Stimulated activated CD4-positive, alpha-beta T cell treated with anti-CD3 and anti-CD28 coated beads, Interleukin-4, amount 100 ng/mL, for 4 hours (primary cell): ENCODE measurements around the gene ADORA3.

Source experiments
- DNase-seq, 2 experiments: peaks; one replicate each; pipeline ENCODE4 v3.0.0-alpha.2; 2020

ADORA3 gene

GRCh38 chr1:111474106-111474505, 29.3 kb downstream of the ADORA3 start:
- DNase-seq, result no peak

DNA sequence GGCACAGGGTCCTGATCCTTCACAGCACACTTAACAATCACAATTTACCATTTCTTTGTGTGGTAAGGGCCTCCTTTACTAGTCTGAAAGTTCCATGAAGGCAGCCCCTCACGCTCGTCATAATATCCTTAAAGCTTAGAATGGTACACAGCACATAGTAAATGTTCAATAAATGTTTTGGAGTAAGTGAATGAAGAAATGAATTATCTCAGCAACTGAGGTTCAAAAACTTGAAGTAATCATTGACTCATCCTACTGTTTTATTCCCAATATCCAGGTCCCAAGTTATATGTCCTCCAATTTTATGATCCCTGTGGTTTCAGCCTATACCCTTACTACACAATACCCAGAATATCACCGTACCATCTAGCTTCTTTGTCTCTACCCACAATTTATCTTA, 31.9 kb downstream of the ADORA3 start:
- no peak for DNase-seq

- DNase-seq, result peak; percentile 25 to 73
These were observed 32.4 kb downstream of the ADORA3 start for GRCh38 chr1:111471012-111471411.

DNA sequence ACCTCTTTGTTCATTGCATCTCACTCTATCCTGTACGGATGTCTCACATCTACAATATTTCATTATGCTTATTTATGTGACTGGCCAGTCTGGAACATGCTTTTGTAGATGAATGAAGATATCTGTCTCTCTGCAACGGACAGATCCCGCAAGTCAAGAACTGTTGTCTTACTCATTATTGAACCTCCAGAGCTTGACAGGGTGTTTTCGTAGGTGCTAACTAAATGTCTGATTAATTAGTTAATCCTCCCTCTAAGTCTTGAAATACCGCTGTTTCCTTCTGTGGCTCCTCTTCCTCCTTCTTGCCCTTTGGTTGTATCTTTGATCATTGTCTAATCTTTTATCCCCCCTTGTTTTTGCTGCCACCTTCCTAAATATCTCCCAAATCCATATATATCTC, 32.8 kb downstream of the ADORA3 start:
- DNase-seq, result no peak

DNA sequence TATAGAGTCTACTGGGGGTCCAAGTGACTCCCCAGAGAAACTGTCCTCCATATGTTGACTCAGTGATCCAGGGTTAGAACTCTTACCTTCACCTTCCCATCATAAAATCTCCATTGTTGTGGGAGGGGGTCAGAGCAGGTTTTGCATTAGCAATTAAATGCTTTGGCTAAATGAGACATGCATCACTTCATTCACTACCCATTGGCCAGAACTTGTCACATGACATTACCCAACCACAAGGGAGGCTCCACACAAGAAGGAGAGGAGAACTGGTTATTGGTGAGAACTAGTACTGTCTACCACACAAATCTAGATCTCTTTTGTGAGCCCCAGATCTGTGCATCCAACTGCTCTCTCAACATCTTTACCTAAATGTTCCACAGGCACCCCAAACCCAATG, 33.9 kb downstream of the ADORA3 start:
- no peak for DNase-seq

GRCh38 chr1:111468717-111469100, 34.7 kb downstream of the ADORA3 start:
- no peak for DNase-seq

- no peak for DNase-seq
These were observed 35.3 kb downstream of the ADORA3 start for GRCh38 chr1:111467865-111468716.

DNA sequence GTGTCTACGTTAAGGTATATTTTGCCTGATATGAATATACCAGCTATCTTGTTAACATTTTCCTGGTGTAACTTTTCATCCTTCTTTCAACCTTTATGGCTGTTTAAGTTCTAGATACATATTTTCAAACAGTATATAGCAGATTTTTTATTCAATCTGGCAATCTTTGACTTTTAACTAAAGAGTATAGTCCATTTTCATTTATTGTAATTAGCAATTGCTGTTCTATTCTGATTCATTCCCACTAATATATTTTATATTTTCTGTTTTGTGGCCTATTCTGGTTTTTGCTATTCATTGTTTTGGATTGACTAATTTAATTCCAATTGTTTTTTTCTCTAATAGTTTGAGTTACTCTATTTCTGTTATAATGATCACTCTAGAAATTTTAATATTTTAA, 37.0 kb downstream of the ADORA3 start:
- no peak for DNase-seq

DNA sequence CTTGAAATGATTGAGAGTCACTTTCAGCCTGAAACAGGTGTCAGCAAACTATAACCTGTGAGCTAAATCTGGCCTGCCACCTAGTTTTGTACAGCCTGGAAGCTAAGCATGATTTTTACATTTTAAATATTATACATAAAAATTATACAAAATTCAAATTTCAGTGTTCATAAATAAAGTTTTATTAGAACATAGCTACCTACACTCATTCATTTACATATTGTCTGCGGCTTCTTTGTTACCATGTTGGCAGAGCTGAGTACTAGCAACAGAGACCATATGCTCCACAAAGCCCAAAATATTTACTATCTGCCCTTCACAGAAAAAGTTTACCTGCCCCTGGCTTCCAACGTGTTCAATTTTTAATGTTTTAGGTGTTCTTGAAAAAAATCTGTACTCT, 37.7 kb downstream of the ADORA3 start:
- no peak for DNase-seq

- no peak for DNase-seq
These were observed 40.3 kb downstream of the ADORA3 start for GRCh38 chr1:111463029-111463683.

DNA sequence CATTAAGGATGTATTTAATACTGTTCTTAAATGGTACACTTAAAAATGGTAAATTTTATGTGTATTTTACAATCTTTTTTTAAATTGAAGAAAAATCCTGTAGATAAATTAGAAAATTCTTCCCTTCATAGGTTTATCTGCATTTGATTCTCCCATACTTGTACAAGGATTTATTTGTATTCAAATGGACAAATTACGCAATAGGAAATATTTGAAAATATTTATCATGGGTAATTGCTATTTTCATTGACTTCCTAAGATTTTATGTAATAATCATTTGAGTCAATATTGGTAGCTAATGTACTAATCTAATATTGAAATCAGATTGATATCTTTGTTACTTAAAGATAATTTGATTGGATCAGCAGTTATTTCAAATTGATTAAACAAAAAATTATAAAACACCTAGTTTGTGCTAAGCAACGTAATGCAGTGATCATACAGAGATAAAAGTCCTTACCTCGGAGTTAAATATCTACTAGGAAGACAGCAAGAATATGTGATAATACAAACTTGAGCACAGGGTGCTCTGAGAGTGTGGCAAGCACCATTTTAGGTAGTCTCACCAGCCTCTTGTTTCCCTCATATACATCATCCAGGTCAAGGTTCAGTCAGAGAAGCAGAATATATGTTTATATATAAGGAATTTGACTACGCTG, 40.9 kb downstream of the ADORA3 start:
- DNase-seq, result no peak

- DNase-seq, result no peak
These were observed 41.7 kb downstream of the ADORA3 start for GRCh38 chr1:111461765-111462164.

GRCh38 chr1:111455642-111456031, 47.8 kb downstream of the ADORA3 start:
- DNase-seq, result no peak

- no peak for DNase-seq
These were observed 48.4 kb downstream of the ADORA3 start for GRCh38 chr1:111454859-111455641.

- no peak for DNase-seq
These were observed 49.7 kb downstream of the ADORA3 start for GRCh38 chr1:111453706-111454105.

- DNase-seq, result no peak
These were observed 50.9 kb downstream of the ADORA3 start for GRCh38 chr1:111452581-111452980.

DNA sequence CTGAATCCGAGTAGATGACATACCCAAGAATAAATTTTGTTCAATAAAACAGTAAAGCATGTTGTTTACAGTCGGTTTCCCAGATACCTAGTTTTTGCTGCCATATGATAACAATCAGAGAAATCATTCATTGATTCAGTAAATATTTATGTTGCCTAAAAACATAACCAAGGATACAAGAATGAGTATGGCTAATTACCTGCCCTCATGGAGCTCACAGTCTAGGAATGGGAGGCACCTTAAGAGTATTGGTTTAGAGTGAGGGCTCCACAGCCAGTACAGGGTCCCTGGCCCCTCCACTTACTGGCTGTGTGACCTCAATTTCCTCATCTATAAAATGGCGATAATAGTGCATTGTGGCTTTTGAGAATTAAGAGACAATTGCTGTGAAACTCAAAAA, 53.2 kb downstream of the ADORA3 start:
- DNase-seq, result no peak

DNA sequence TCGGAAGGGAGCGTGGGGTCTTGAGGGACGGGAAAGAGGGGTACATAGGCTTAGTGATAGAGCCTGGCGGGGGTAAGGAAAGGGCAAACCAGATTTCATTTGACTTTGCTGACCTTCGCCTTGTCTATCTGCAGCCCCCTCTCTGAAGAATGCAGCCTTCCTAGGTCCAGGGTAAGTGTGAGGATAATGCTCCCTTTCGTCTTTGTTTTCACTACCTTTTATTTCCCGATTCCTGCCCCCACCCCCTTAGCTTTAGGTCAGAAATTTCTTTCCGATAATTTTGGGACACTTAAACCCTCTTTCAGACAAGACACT, 53.8 kb downstream of the ADORA3 start:
- no peak for DNase-seq
